ENCODE data around the gene PKD2.
"Not testable (repeated sequence)": the region's sequence is repeated elsewhere in the genome, so short reads cannot be mapped to it uniquely, and the experiment has no call there.

PKD2 gene

DNA sequence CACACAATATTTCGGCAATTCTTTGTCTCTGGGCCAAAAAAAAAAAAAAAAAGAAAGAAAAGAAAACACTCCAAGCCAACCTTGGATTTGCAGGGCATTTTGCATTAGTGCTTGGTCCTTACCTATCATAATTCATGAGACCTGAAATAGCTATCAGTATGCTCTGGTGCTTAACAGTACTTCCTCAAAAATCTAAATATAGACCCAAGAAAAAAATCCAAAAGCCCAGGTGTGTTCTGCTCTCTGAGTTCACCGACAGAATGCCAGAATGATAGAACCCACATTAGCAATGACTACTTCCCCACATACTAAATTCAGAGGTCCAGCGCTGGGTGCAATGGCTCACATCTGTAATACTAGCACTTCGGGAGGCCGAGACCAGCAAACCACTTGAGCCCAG, 108.2 kb downstream of the PKD2 start:
- DNase-seq (ENCODE audit: low read depth): no peak

DNA sequence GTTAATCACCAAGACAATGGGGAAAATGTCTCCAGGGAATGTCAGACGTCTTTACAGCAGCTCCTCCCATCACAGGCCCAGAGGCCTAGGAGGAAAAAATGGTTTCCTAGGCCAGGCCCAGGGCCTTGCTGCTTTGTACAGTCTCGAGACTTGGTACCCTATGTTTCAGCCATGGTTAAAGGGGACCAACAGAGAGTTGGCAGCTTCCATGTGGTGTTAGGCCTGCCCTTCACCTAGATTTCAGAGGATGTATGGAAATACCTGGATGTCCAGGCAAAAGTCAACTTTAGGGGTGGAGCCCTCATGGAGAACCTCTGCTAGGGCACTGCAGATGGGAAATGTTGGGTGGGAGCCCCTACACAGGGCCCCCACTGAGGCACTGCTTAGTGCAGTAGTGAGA, 112.5 kb downstream of the PKD2 start:
- DNase-seq (ENCODE audit: low read depth): no peak

DNA sequence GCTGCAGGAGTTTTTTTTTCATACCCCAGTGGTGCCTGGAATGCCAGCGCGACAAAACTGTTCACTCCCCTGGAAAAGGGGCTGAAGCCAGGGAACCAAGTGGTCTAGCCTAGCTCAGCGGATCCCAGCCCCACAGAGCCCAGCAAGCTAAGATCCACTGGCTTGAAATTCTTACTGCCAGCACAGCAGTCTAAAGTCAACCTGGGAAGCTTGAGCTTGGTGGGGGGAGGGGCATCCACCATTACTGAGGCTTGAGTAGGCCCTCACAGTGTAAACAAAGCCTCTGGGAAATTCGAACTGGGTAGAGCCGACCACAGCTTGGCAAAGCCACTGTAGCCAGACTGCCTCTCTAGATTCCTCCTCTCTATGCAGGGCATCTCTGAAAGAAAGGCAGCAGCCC, 114.8 kb downstream of the PKD2 start:
- not testable (repeated sequence) for DNase-seq (ENCODE audit: low read depth)

All from fibroblast of gingiva (primary cell).